ENCODE results near the gene JARID2. TPM values are rescaled to one million over a fixed set of nuclear protein-coding genes. Genes with fewer than 3 reads are reported as not detected.
A peak's percentile ranks its signal among the peaks of the same experiment; 100 is the strongest.

The JARID2 gene
- total RNA-seq, 1 experiment from 2014 or later: 6.0 TPM

DNA sequence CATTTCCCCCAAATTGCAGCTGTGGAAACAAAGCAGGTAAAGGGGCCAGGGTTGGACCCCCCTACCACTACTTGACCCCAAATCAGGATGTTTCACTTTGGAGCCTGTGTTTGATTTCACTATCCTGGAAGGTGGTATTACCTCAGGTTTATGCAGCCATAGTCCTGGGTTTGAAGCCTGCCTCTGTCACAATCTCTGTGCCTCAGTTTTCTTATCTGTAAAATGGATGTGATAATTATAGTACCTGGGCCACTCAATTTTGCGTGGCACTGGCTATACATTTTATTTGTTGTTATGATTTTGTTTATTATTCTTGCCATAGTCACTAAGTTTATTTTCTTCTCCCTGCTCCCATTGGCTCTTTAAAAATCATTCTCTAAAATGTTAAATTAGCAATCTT is 26.7 kb downstream of the JARID2 start:
- Histone ChIP-seq H3K36me3 (ENCODE audit: control insufficient read depth, insufficient read depth, low read length) (no peaks in the 10 kb centered on the region), H3K27ac (ENCODE audit: low read length) (no peak overlapping the region), H3K4me3 (ENCODE audit: low read depth in 2 of 2, low read length in 2 of 2) (no peak overlapping the region), H3K9me3 (ENCODE audit: control insufficient read depth, insufficient read depth, low read depth, low read length) (no peaks in the 10 kb centered on the region), H3K27me3 (ENCODE audit: control insufficient read depth, insufficient read depth, low read length) (no peaks in the 10 kb centered on the region), H3K4me1 (ENCODE audit: control insufficient read depth, insufficient read depth, low read length) (no peaks in the 10 kb centered on the region)
- intact Hi-C loops (cut with micrococcal nuclease; ENCODE audit: unreplicated experiment): no loop called here
- ATAC-seq: no peak
- TF ChIP-seq, protein P1, sequence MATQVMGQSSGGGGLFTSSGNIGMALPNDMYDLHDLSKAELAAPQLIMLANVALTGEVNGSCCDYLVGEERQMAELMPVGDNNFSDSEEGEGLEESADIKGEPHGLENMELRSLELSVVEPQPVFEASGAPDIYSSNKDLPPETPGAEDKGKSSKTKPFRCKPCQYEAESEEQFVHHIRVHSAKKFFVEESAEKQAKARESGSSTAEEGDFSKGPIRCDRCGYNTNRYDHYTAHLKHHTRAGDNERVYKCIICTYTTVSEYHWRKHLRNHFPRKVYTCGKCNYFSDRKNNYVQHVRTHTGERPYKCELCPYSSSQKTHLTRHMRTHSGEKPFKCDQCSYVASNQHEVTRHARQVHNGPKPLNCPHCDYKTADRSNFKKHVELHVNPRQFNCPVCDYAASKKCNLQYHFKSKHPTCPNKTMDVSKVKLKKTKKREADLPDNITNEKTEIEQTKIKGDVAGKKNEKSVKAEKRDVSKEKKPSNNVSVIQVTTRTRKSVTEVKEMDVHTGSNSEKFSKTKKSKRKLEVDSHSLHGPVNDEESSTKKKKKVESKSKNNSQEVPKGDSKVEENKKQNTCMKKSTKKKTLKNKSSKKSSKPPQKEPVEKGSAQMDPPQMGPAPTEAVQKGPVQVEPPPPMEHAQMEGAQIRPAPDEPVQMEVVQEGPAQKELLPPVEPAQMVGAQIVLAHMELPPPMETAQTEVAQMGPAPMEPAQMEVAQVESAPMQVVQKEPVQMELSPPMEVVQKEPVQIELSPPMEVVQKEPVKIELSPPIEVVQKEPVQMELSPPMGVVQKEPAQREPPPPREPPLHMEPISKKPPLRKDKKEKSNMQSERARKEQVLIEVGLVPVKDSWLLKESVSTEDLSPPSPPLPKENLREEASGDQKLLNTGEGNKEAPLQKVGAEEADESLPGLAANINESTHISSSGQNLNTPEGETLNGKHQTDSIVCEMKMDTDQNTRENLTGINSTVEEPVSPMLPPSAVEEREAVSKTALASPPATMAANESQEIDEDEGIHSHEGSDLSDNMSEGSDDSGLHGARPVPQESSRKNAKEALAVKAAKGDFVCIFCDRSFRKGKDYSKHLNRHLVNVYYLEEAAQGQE (IDR thresholded peaks at IDR 0.05; ENCODE audit: insufficient read depth in 1 of 2, low read depth in 2 of 2, low read length in 1 of 2): no peak
- TF ChIP-seq, protein P2, sequence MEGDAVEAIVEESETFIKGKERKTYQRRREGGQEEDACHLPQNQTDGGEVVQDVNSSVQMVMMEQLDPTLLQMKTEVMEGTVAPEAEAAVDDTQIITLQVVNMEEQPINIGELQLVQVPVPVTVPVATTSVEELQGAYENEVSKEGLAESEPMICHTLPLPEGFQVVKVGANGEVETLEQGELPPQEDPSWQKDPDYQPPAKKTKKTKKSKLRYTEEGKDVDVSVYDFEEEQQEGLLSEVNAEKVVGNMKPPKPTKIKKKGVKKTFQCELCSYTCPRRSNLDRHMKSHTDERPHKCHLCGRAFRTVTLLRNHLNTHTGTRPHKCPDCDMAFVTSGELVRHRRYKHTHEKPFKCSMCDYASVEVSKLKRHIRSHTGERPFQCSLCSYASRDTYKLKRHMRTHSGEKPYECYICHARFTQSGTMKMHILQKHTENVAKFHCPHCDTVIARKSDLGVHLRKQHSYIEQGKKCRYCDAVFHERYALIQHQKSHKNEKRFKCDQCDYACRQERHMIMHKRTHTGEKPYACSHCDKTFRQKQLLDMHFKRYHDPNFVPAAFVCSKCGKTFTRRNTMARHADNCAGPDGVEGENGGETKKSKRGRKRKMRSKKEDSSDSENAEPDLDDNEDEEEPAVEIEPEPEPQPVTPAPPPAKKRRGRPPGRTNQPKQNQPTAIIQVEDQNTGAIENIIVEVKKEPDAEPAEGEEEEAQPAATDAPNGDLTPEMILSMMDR (IDR thresholded peaks at IDR 0.05): no peak
- TF ChIP-seq POLR2AphosphoS5 (IDR thresholded peaks at IDR 0.05; ENCODE audit: low read depth, low read length) (no peak), SIN3A (IDR thresholded peaks at IDR 0.05; ENCODE audit: borderline replicate concordance, insufficient read depth, low read depth, low read length) (no peak), TCF7L2 (IDR thresholded peaks at IDR 0.05; ENCODE audit: low read depth, low read length) (no peak)
- BruUV-seq (replicated peaks): no TSS peak
- in situ Hi-C loops (cut with HindIII; ENCODE audit: low pct_unique_long_range_greater_than_20kb, low sequenced_read_pairs): no loop called here
- DNase-seq (ENCODE audit: low read depth, low spot score): no peak
- CTCF ChIA-PET: no interaction called here
- POLR2A ChIA-PET: no interaction called here

DNA sequence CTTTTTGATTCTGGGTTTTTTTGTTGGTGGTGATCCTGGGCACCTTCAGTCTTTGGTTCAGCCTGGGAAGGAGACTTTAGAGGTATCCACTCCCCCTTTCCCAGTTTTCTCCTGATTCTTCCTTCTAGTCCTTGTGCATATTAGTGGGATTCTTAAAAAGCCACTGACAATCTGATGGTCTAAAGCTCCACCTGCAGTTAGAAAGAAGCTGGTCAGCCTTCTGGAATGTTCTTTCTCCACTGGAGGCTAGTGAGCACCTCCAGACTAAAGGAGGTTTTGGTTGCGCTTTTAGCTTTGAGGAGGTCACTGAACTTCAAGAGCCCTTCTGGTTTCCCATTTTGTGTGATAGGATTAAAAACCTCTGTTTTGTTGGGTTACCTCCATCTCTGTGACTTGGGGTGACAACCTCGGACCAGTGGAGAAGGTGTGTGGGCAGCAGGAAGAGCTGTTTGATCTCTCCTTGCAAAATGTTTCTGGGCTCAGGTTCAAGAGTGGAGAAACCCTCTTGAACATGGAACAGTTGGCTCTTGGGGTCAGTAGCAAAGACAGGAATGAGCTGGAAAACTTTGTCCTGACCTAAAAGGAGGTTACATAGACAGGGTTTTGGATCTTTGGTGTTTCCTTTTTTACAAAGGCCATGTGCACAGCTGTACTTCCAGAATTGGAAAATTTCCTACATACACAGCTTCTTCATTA is 29.0 kb downstream of the JARID2 start:
- ChIA-PET CTCF (no interaction called here), POLR2A (no interaction called here)
- TF ChIP-seq, protein P2 (IDR thresholded peaks at IDR 0.05): peak; percentile 22; the same call in 1 of the 2 replicates
- no peak for TF ChIP-seq POLR2AphosphoS5 (IDR thresholded peaks at IDR 0.05; ENCODE audit: low read depth, low read length)
- intact Hi-C loops (cut with micrococcal nuclease; ENCODE audit: unreplicated experiment) (no loop called here), in situ Hi-C loops (cut with HindIII; ENCODE audit: low pct_unique_long_range_greater_than_20kb, low sequenced_read_pairs) (no loop called here)
- no peak overlapping the region for H3K4me3 ChIP-seq (ENCODE audit: low read depth in 2 of 2, low read length in 2 of 2)
- no peaks in the 10 kb centered on the region for H3K36me3 ChIP-seq (ENCODE audit: control insufficient read depth, insufficient read depth, low read length)
- no TSS peak for BruUV-seq (replicated peaks)
- no peaks in the 10 kb centered on the region for H3K9me3 ChIP-seq (ENCODE audit: control insufficient read depth, insufficient read depth, low read depth, low read length)
- H3K4me1 ChIP-seq (ENCODE audit: control insufficient read depth, insufficient read depth, low read length): no peaks in the 10 kb centered on the region
- no peak overlapping the region for H3K27ac ChIP-seq (ENCODE audit: low read length)
- DNase-seq (ENCODE audit: low read depth, low spot score) (no peak), ATAC-seq (no peak)
- no peaks in the 10 kb centered on the region for H3K27me3 ChIP-seq (ENCODE audit: control insufficient read depth, insufficient read depth, low read length)
